Endometrium (tissue), 2 donors: ENCODE data around the gene C22orf23.
A peak's percentile ranks its signal among the peaks of the same experiment; 100 is the strongest.
"Not testable (repeated sequence)": the region's sequence is repeated elsewhere in the genome, so short reads cannot be mapped to it uniquely, and the experiment has no call there.

Experiments
- FAIRE-seq: peaks from 2 replicates; lab custom pipeline; 2012; peaks lifted over from hg19 to GRCh38; lab: Jason Lieb, UNC
- donor health status: control.
- donor health status: control.

The C22orf23 gene

DNA sequence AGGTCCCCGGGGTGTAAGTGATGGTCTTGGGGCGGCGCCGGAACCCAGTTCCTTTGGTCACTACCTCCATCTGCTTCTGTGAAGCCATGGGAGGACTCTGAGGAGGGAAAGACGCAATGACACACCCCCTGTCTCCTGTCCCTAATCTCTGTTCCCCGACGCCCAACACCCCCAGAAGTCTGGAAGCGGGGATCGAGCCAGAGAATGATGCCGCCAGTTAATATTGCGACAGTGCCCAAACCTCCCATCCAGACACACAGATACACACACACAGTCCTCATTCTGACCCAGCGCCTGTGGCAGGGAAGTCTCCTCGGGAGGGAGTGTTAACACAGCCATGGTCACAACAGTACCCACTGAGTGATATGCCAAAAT, 352 bp downstream of the C22orf23 start:
- no peak for FAIRE-seq

DNA sequence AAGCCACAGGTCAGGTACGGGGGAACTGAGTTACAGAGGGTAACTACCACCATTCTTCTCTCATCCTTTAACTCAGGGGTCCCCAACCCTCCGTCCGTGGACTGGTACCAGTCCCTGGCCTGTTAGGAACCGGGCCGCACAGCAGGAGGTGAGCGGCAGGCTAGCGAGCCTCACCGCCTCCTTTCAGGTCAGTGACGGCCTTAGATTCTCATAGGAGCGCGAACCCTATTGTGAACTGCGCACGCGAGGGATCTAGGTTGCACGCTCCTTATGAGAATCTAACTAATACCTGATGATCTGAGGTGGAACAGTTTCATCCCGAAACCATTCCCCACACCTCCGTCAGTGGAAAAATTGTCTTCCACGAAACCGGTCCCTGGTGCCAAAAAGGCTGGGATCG, 772 bp downstream of the C22orf23 start:
- FAIRE-seq, result not testable (repeated sequence)

DNA sequence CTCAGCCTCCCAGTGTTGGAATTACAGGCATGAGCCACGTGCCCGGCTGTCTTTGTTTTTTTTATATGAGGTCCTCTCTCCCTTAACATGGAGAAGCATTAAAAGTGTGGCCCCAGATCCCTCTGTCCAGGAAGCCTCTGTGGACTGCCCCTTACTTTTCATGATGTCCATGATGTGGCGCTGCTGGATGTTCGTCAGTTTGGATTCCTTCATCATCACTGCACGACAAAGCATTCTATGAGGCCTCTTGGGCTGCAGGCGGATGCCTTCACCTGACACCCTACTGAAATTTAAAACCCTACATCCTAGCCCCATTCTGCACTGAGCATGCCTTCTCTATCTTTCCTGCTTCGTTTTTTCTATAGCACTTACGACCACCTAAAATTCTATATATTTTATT, 2.1 kb downstream of the C22orf23 start:
- FAIRE-seq, result no peak

DNA sequence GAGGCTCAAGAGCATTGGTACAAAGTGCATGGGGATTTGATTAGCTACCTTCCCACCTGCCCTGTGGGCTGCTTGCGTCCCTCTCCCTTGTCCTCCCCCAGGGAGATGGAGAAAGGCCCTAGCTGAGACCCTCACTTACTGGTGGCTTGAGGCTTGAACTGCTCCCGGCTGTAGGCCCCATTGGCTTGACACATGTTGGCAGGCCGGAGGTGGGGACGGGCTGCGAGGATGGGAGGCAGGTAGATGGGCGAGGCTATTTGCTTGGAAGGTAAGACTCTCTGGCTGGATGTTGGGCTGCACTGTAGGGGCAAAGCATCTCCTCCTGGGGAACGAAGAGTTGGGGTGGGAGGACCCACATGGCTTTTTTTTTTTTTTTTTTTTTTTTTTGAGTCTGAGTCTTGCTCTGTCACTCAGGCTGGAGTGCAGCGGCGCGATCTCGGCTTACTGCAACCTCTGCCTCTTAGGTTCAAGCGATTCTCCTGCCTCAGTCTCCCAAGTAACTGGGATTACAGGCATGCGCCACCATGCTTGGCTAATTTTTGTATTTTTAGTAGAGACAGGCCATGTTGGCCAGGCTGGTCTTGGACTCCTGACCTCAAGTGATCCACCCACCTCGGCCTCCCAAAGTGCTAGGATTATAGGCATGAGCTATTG, 6.1 kb downstream of the C22orf23 start:
- FAIRE-seq, result not testable (repeated sequence)

DNA sequence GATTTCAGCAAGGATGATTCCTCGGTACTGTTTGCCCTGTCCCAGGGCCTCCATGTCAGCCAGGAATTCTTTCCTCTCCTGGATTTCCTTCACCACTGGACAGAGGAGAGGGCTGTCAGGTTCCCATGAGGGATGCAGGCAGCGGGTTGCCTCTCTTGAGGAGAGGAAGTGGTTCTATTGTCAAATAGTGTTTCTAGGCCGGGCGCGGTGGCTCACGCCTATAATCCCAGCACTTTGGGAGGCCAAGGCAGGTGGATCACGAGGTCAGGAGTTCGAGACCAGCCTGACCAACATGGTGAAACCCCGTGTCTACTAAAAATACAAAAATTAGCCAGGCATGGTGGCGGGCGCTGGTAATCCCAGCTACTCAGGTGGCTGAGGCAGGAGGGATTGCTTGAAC, 9.0 kb downstream of the C22orf23 start:
- not testable (repeated sequence) for FAIRE-seq

DNA sequence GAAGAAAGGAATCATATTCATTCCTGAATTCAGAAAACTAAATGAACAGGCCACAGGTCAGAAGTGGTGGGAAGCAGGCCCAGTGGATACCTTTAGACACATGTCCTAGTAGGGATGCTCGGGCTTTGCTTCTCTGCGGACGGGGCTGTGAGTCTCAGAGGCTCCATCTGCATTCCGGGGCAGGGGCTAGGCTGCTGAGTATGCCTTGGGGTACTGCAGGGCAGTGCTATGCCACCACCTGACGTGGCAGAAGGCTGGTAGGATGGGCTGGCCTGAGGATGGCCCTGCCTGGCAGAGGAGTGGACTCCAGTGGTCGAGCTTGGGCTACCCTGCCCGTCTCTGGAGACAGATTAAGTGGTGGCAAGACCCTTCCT, 9.6 kb downstream of the C22orf23 start:
- FAIRE-seq, result no peak

DNA sequence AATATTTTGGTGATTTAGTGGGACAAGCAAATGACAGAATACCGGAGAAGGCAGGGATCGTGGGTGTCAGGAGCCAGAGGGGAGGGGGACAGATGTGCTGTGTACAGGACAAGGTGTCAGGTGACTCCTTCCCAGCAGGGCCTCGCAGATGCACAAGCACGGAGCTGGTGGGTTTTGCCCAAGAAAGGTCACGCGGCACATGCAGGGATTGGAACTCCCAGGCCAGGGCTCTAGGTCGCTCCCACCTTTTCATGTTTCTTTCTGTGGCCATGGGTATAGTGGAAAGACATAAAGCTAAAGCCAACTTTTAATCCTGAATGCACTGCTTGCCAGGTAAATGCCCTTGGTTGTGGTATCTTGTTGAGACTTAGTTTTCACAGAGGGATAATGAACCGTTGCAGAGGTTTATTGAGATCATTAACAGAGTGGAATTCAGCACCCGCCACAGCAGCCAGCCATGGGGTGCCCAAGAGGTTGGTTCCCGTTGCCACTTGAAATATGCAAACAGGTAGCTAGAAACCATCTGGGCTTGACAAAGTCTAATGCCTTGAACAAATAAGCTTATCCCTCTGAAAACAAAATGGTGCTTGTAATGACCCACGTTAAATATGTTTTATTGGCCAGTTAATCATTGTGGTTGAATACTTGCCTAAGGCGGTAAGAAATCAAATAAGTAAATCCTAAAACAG, 10.1 kb downstream of the C22orf23 start:
- FAIRE-seq, result no peak

DNA sequence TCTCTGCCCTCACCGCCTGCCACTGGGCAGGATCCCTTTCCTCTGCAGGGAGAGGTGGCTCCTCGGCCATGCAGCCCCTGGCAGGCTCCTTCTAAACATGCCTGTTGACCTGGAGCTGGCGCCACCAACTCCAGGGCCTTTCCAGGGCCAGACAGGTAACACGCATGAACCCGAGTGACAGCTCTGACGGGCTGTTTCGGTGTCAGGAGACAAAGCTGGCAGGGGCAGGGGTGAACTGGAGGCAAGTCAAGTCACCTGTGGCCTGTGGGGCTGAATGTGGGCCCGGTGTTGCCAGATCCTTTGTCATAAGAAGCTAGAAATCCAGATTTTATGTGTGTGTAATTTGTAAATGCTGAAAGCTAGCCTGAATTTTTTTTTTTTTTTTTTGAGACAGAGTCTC, 11.3 kb downstream of the C22orf23 start:
- no peak for FAIRE-seq

DNA sequence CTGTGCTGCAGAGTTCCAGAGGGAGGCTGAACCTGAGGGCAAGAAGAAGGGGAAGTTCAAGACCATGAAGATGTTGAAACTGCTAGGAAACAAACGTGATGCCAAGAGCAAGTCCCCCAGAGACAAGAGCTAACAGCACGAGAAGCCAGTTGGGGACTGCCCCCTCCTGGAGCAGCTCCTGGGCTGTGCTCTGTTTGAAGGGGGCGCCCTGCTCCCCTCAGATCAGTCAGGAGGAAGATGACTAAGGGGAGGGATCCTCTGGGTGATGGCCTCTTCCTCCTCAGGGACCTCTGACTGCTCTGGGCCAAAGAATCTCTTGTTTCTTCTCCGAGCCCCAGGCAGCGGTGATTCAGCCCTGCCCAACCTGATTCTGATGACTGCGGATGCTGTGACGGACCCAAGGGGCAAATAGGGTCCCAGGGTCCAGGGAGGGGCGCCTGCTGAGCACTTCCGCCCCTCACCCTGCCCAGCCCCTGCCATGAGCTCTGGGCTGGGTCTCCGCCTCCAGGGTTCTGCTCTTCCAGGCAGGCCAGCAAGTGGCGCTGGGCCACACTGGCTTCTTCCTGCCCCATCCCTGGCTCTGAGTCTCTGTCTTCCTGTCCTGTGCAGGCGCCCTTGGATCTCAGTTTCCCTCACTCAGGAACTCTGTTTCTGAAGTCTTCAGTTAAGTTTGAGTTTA, 12.6 kb downstream of the C22orf23 start:
- no peak for FAIRE-seq

DNA sequence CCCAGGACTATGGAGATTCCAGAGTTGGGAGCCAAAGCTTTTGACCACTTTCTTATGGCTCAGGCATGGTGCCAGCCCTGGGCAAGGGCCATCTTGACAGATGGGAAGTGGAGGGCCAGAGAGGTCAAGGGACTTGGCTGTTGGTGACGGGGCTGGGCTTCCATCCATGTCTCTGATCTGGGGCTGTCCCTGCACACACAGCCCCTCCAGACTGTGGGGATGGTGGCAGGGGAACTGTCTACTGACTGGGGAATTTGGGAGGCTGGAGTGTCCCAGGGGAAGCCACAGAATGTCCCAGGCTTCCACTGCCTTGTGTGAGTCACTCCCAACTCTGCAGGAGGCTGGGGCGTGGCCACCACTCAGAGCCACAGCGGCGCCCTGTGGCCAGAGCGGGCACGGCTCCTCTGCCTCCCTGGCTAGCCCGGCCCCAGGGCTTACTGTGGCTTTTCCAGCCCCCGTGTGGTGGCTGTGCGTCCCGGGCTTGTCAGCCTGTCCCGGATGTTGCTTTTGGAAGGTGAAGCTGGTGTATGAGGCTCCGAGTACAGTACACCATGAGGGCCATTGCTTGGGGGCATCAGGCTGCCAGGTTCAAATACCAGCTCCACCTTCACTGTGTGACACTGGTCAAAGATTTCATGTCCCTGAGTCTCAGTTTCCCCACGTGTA, 19.6 kb downstream of the C22orf23 start:
- peak; percentile 85 for FAIRE-seq

DNA sequence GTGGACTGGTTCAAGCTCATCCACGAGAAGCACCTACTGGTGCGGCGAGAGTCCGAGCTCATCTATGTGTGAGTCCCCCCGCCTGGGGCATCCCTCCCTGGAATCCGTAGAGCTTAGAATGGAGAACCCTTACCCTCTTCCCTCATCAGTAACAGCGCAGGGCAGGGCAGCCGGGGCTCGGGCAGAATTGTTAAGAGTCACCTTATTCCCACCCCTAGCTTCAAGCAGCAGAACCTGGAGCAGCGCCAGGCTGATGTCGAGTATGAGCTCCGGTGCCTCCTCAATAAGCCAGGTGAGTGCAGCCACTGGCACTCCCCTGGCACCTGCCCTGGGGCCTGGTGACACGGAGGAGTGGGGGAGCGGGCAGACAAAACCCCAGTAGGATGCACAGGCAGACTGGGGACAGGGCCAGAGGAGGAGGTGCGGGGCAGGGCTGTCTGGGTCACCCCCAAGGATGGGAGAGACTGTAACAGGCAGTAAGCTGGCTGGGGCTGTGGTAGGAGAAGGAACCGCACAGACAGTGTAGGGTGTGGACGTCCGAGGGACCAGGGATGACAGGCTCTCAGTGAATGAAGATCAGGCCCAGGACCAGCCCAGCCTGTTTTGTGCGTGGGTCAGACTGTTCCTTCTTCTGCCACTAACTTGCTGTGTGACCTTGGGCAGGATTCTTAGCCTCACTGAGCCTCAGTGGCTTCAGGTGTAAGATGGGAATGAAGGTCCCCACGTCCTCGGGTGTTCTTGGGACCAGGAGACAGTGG, 20.4 kb downstream of the C22orf23 start:
- no peak for FAIRE-seq

DNA sequence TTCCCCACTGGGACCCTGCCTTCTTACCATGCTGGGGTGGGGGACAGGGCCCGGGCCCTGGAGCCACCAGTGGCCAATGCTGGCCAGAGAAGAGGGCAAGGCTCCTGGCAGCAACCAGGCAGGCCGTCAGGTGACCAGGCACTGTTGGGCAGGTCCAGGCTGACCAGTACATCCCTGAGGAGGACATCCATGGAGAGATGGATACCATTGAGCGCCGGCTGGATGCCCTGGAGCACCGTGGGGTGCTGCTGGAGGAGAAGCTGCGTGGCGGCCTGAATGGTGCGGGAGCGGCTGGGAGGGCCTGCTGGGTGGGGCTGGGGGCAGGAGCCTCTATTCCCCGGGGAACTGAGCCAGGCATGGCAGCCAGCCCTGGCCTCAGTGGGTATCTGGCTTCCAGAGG, 21.0 kb downstream of the C22orf23 start:
- no peak for FAIRE-seq

DNA sequence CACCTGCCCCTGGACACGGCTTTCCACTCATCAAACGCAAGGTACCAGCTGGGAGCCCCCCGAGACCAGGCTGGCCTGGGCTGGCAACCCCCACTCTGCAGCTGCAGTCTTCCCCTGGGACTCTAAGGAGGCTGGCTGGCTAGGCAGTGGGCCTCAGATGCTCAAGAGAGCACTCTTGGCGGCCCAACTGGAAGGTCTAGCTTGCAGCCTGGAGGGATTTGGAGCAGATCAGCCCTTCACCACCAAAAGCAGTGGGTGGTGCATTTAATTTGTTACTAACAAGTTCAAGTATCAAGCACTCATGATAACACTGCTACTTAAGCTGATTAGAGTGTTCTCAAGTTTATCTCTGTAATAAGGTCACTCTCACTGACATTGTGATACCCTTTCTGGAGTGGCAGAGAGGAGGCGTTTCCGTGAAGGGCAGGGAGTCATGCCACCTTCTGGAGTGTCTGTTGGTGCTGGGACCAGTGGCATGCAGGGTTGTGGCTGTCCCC, 21.5 kb downstream of the C22orf23 start:
- no peak for FAIRE-seq

DNA sequence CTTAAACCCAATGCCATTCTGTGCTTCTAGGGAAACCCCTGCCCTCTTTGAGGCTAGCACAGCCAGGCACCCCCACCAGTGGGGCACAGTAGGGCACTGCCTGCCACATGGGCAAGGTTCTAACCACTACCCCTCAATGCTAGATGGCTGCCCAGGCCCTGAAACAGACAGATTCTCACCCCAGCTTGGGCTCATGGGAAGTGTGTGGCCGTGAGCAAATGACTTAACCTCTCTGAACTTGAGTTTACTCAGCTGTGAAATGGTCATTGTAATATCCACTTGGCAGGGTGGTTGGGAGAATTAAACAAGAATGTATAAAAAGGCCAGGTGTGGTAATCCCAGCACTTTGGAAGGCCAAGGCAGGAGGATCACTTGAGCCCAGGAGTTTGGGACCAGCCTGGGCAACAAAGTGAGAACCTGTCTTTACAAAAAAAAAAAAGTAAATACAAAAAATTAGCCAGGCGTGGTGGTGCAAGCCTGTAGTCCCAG, 22.4 kb downstream of the C22orf23 start:
- FAIRE-seq, result no peak

DNA sequence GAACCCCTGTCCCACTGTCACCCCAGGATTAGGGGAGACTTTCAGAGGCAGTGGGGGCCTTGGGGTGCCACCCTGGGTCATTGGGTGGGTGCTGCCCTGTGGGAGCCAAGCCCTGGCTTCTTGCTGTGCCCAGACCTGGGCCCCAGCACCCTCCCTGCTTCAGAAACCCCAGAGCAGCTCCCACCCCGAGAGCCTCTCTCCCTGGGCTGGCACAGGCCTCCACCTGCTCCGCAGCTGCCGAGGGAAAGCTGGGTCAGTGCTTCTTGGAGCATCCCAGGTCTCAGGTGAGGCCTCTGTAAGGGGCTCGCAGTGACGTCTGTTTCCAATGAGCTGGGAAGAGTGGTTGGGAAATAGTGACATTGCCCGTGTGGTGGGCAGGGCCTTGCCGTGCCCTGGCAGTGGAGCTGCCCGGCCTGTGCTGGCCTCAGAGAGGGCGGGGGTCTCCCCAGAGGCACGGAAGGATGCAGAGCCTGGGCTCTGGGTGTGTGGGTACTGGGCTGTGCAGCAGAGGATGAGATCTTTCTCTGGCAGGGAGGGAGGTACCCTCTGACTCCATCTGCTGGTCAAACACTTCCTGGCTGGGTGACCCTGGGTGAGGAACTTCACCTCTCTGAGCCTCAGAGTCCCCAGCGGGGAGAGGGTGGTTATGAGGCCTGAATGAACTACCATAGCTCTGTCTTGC, 23.0 kb downstream of the C22orf23 start:
- FAIRE-seq, result no peak

DNA sequence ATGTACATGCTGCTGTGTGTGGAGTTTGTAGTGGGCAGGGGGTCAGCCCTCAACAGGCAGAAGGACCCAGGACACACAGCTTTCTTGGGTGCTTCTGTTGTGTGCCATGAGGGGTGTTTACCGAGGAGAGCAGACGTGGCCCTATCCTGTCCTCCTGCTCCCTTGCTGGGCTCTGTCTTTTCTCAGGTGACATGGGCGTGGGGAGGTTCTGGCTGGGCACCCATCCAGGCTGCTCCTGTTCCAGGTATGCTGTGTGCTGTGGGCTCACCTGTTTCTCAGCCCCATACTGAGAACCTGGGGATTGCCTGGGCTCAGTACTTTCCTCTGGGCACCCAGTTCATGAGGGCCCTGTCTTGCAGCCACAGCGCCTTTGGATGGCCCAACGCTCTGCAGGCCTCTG, 24.0 kb downstream of the C22orf23 start:
- no peak for FAIRE-seq

DNA sequence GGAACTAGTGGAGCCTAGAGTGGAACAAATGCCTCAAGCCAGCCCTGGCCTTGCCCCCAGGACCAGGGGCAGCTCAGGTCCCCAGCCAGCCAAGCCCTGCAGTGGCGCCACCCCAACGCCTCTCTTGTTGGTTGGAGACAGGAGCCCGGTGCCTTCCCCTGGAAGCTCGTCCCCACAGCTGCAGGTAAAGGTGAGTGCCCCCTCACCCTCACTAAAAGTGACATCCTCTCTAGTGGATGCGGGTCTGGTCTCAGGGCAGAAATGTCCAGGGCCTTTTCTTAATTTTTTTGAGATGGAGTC, 25.8 kb downstream of the C22orf23 start:
- FAIRE-seq, result no peak

DNA sequence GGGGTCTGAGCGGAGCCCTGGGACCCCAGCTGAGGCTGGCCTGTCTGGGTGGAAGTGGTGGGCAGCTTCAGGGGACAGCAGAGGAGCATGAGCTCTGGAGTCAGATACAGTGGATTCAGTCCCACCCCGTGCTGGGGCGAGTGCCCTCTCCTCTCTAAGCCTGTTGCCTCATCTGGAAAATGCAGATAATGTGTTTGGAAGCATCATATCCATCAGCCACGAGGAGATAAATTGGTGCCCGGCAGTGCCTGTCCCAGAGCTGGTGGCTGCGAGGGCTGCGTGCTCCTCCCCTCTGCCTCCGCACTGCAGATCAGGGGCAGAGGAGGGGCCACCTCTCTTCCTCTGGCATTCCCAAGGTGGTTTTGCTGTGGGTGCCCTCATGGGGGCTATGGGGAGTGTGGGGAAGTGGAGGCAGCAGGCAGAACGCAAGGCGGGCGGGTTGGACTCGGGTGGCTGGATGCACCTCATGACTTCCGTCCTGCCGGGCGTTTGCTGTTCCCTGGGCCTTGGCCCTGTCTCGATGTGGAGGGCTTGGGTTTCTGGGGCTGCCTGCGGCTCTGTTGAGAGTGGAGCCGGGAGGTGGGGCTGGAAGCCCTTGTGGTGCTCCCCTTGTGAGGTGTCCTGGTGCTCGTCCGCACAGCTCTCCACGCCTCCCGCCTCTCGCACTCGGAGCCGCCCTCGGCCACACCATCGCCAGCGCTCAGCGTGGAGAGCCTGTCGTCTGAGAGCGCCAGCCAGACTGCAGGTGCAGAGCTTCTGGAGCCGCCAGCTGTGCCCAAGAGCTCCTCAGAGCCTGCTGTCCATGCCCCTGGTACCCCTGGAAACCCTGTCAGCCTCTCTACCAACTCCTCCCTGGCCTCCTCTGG, 26.4 kb downstream of the C22orf23 start:
- FAIRE-seq, result no peak

DNA sequence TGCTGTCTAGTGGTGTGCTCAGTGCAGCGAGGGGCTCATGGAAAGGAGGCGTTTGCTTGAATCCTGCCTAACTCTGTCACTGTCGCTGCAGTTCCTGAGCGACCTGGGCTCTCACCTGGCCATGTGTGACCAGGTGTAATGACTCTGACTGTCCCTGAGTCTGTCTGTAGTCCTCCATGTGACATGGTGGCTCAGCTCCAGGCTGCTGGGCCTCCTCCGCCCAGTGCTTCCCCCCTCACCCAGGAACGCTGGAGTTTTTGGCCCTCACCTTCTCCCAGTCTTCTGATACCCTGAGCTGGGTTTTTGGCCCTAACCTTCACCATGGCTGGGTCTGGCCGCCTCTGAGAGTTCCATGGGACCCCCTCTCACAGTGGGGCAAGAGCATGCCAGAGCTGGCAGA, 27.0 kb downstream of the C22orf23 start:
- FAIRE-seq, result no peak

DNA sequence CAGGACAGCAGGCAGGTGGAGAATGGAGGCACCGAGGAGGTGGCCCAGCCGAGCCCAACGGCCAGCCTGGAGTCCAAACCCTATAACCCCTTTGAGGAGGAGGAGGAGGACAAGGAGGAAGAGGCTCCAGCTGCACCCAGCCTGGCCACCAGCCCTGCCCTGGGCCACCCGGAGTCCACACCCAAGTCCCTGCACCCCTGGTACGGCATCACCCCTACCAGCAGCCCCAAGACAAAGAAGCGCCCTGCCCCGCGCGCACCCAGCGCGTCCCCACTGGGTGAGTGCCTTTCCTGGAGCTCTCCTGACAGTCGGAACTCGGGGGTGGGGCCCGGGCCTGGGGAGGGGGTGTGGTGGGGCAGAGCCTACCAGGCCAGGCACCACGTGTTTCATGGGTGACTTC, 27.6 kb downstream of the C22orf23 start:
- no peak for FAIRE-seq

DNA sequence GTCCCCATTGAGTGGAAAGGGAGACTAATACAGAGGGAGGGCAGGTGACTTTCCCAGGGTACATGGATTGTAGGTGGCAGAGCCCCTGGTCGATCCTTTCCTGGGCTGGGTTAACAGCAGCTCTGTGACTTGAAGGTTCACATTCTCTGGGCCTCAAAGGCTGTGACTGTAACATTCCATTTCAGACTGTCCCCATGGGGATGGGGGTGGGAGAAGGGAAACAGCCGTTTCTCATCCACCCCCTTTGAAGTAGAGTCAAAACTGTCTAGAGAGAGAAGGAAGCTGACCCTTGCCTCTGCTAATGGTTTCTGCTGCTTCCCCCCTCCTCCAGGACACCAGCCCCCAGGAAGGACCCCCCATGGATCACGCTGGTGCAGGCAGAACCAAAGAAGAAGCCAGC, 28.1 kb downstream of the C22orf23 start:
- FAIRE-seq, result no peak
